HepG2 (cell line): ENCODE results near the gene DNAJC5. TPM values are rescaled to one million over a fixed set of nuclear protein-coding genes. Genes with fewer than 3 reads are reported as not detected.
A peak's percentile ranks its signal among the peaks of the same experiment; 100 is the strongest.

ENCODE experiments used
- AGO1 ChIP-seq: fragments of 200-400 bp; formaldehyde crosslinking; IDR thresholded peaks from 2 replicates; pipeline ENCODE4 v1.6.1; 2017; ENCODE audit warnings: mild to moderate bottlenecking, low read depth, low read length, moderate library complexity; ENCODE audit not compliant: poor library complexity, severe bottlenecking
- AGO2 ChIP-seq: fragments of 200-400 bp; formaldehyde crosslinking; optimal IDR thresholded peaks from 2 replicates; pipeline ENCODE3; 2017; ENCODE audit warnings: mild to moderate bottlenecking, low read depth, low read length, moderate library complexity
- AKAP8 ChIP-seq: sonication (generic); formaldehyde crosslinking; IDR thresholded peaks from 2 replicates; pipeline ENCODE4 v1.5.1; 2020; ENCODE audit warnings: mild to moderate bottlenecking, missing genetic modification reagents
- BATF2 ChIP-seq: sonication (generic); formaldehyde crosslinking; IDR thresholded peaks from 2 replicates; pipeline ENCODE4 v1.8.0; 2022; ENCODE audit warnings: mild to moderate bottlenecking, missing genetic modification reagents, moderate library complexity
- GPBP1L1 ChIP-seq: sonication (generic); formaldehyde crosslinking; IDR thresholded peaks from 2 replicates; pipeline ENCODE4 v1.5.0; 2020; ENCODE audit warnings: mild to moderate bottlenecking, missing genetic modification reagents
- MAZ ChIP-seq, 2 experiments: sonication (generic) in 1 of 2; formaldehyde crosslinking in 1 of 2; IDR thresholded peaks; 2 replicates each; pipeline versions ENCODE4 v1.5.0 to v1.6.1; 2012 to 2020; ENCODE audit warnings: low read depth in 2 of 2, mild to moderate bottlenecking in 2 of 2, borderline replicate concordance in 1 of 2, improper control_type of control experiment in 1 of 2, low read length in 1 of 2, missing genetic modification reagents in 1 of 2, moderate library complexity in 1 of 2
- MED8 ChIP-seq: sonication (generic); formaldehyde crosslinking; IDR thresholded peaks from 2 replicates; pipeline ENCODE4 v1.8.1; 2023; ENCODE audit warnings: mild to moderate bottlenecking, missing genetic modification reagents; ENCODE audit not compliant: insufficient replicate concordance
- POLR2A ChIP-seq, 2 experiments: IDR thresholded peaks; 2 replicates each; pipeline ENCODE4 v1.6.1; 2011; ENCODE audit warnings: low read depth in 2 of 2, low read length in 2 of 2, mild to moderate bottlenecking in 1 of 2, moderate library complexity in 1 of 2; ENCODE audit not compliant: insufficient read depth in 1 of 2
- RBM39 ChIP-seq: fragments of 200-400 bp; formaldehyde crosslinking; IDR thresholded peaks from one replicate; pipeline ENCODE4 v1.6.1; 2018; ENCODE audit warnings: antibody characterized with exemption, mild to moderate bottlenecking, low read depth, low read length; ENCODE audit not compliant: poor library complexity, severe bottlenecking
- ZNF740 ChIP-seq: sonication (generic); formaldehyde crosslinking; IDR thresholded peaks from 2 replicates; pipeline ENCODE4 v1.4.0; 2020; ENCODE audit warnings: missing genetic modification reagents
- polyA plus RNA-seq, 8 experiments: library from polyadenylated mRNA; depleted of rRNA in 3 of 8; stranded (reverse) in 7 of 8; unstranded in 1 of 8; fragments of >200 nt; fragmentation: Illumina TruSeq in 4 of 8; extraction: Trizol in 4 of 8; gene quantifications; 2 replicates each; pipeline versions ENCODE4 v1.2.1 to v1.2.3, GENCODE V29; 2011 to 2016; ENCODE audit warnings: low read depth in 4 of 8, missing spikeins in 1 of 8, mixed read lengths in 1 of 8; ENCODE audit not compliant: insufficient read depth in 1 of 8
- total RNA-seq, 5 experiments: library from RNA; depleted of rRNA; stranded (reverse); fragments of >200 nt; fragmentation: Illumina TruSeq; extraction: Trizol; gene quantifications; 2 replicates each; pipeline ENCODE4 v1.2.3, GENCODE V29; 2016; ENCODE audit warnings: low read depth in 1 of 5
- TF ChIP-seq, protein P1 (sequence below): sonication (generic); formaldehyde crosslinking; conservative IDR thresholded peaks from 2 replicates; pipeline ENCODE4 v1.8.0; 2022; ENCODE audit warnings: mild to moderate bottlenecking, moderate library complexity, missing genetic modification reagents

Gene DNAJC5
- total and polyA plus RNA-seq, 2 of the 13 experiments (the other 11 are each of a cell fraction or from before 2014, with no cell fraction given) = 42.8 to 64.5 TPM

- TF ChIP-seq, protein P1, sequence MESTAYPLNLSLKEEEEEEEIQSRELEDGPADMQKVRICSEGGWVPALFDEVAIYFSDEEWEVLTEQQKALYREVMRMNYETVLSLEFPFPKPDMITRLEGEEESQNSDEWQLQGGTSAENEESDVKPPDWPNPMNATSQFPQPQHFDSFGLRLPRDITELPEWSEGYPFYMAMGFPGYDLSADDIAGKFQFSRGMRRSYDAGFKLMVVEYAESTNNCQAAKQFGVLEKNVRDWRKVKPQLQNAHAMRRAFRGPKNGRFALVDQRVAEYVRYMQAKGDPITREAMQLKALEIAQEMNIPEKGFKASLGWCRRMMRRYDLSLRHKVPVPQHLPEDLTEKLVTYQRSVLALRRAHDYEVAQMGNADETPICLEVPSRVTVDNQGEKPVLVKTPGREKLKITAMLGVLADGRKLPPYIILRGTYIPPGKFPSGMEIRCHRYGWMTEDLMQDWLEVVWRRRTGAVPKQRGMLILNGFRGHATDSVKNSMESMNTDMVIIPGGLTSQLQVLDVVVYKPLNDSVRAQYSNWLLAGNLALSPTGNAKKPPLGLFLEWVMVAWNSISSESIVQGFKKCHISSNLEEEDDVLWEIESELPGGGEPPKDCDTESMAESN (CRISPR knock-in tag) = no peak
- TF ChIP-seq GPBP1L1 (CRISPR knock-in tag) = no peak
- no peak for TF ChIP-seq MAZ (IDR thresholded peaks at IDR 0.05; ENCODE audit: borderline replicate concordance, low read depth, low read length)
- TF ChIP-seq MAZ (CRISPR knock-in tag; IDR thresholded peaks at IDR 0.05; ENCODE audit: low read depth) = no peak
- TF ChIP-seq POLR2A (IDR thresholded peaks at IDR 0.05; ENCODE audit: insufficient read depth in 1 of 2, low read depth in 2 of 2, low read length in 2 of 2) = peak in 1 of 2 experiments; percentile 44; a peak in 3 of 4 replicates
- no peak for TF ChIP-seq MED8 (CRISPR knock-in tag)
- TF ChIP-seq RBM39 = peak; percentile 38
- TF ChIP-seq AKAP8 (CRISPR knock-in tag) = 0 out of 2 replicates have a peak, but pooled peaks have one; percentile 19
- peak; percentile 14 for TF ChIP-seq AGO1
- peak; percentile 68 for TF ChIP-seq AGO2
- 0 out of 2 replicates have a peak, but pooled peaks have one; percentile 26 for TF ChIP-seq ZNF740 (CRISPR knock-in tag)
- 0 out of 2 replicates have a peak, but pooled peaks have one; percentile 52 for TF ChIP-seq BATF2
Observed at GRCh38 chr20:63941282-63942081, 46.6 kb downstream of the DNAJC5 start (continued).
